Kidney (tissue), 14 donors: ENCODE data around the gene CHL1. TPM values are rescaled to one million over a fixed set of nuclear protein-coding genes. Genes with fewer than 3 reads are reported as not detected.

Experiments
- DNase-seq, 5 donors: peaks; one replicate each; pipeline ENCODE4 v3.0.0-alpha.2; 2013 to 2020
- FAIRE-seq: peaks from 2 replicates; lab custom pipeline; 2012; peaks lifted over from hg19 to GRCh38; lab: Jason Lieb, UNC
- H3K27ac ChIP-seq, 2 donors: one replicate each; pipeline ENCODE4 v1.7.0; 2013; ENCODE audit warnings: low read depth in 2 of 2, low read length in 2 of 2, inconsistent platforms in 1 of 2
- H3K27me3 ChIP-seq: one replicate; pipeline ENCODE4 v1.7.1; 2013; ENCODE audit warnings: low read length, inconsistent platforms; ENCODE audit not compliant: control insufficient read depth, insufficient read depth
- H3K36me3 ChIP-seq, 3 donors: one replicate each; pipeline versions ENCODE4 v1.7.0 to v1.7.1; 2013; ENCODE audit warnings: low read length in 3 of 3, control low read depth in 1 of 3, inconsistent platforms in 1 of 3; ENCODE audit not compliant: insufficient read depth in 3 of 3, control insufficient read depth in 2 of 3
- H3K4me1 ChIP-seq, 3 donors: one replicate each; pipeline versions ENCODE4 v1.7.0 to v1.7.1; 2013; ENCODE audit warnings: low read length in 3 of 3, inconsistent platforms in 1 of 3, low read depth in 1 of 3; ENCODE audit not compliant: control insufficient read depth in 2 of 3, insufficient read depth in 2 of 3
- H3K4me3 ChIP-seq, 3 donors: one replicate each; pipeline versions ENCODE4 v1.7.0 to v1.8.1; 2013; ENCODE audit warnings: low read length in 3 of 3, control low read depth in 1 of 3, inconsistent platforms in 1 of 3
- H3K9ac ChIP-seq, 3 donors: one replicate each; pipeline versions ENCODE4 v1.7.0 to v1.7.1; 2013; ENCODE audit warnings: low read length in 3 of 3, control low read depth in 1 of 3, inconsistent platforms in 1 of 3
- H3K9me3 ChIP-seq, 3 donors: one replicate each; pipeline versions ENCODE4 v1.7.0 to v1.7.1; 2013; ENCODE audit warnings: low read length in 3 of 3, control low read depth in 1 of 3, inconsistent platforms in 1 of 3; ENCODE audit not compliant: control insufficient read depth in 2 of 3, insufficient read depth in 1 of 3
- intact Hi-C: fragments of 100-400 bp; cut with DNase I; formaldehyde crosslinking; loops from one replicate; pipeline ENCODE4 v1.11.1; 2022
- polyA plus RNA-seq: library from polyadenylated mRNA; stranded (reverse); fragments of 350-450 nt; fragmentation: Illumina TruSeq; extraction: RNeasy Lipid Tissue Mini Kit (QIAGEN cat#74804); gene quantifications from one replicate; pipeline ENCODE4 v1.2.3, GENCODE V29; 2014; ENCODE audit warnings: low read depth, low replicate concordance; ENCODE audit not compliant: insufficient read depth
- total RNA-seq: library from RNA; stranded (reverse); fragmentation: NEBNext Ultra II Directional; extraction: Animal tissue kit (Norgen Biotek cat#: 25700); gene quantifications from one replicate; pipeline ENCODE4 v1.2.1, GENCODE V29; 2021
- TF ChIP-seq, protein P1 (sequence below): IDR thresholded peaks from 3 replicates; pipeline ENCODE4 v1.5.1; 2012; ENCODE audit warnings: mild to moderate bottlenecking, moderate library complexity, borderline replicate concordance; ENCODE audit not compliant: insufficient read depth; ENCODE audit errors: extremely low read depth
- donor health status: control.
- donor health status: control.
- donor health status: control.
- donor health status: control.
- donor health status: control.
- donor health status: DM: yes; HTN: yes; CAD: no.
- donor health status: Normal renal cell carcinoma (clear cell type).

The CHL1 gene
- total and polyA plus RNA-seq, 2 donors from 2014 or later: 10.6 to 109 TPM

DNA sequence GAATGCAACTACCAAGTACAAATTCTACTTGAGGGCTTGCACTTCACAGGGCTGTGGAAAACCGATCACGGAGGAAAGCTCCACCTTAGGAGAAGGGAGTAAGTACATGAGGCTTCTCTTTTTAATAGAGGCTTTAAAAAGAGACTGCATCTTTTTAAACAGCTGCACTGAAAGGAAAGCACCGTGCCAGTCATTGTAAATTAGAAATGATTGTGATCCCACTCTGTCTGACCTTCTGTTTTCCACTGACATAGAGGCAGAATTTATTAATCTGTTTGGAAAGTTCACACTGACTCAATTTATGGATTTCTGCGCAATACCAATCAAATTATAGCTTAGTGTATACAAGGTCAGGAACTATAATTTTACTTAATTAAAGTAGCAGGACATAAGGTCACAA lies 198.2 kb downstream of the CHL1 start:
- H3K9me3 ChIP-seq: no peaks in the 10 kb centered on the region
- DNase-seq: peak in 1 of 5 donors; percentile 19
- H3K9ac ChIP-seq: no peak overlapping the region
- FAIRE-seq: no peak
- H3K27ac ChIP-seq: no peak overlapping the region
- no peaks in the 10 kb centered on the region for H3K4me1 ChIP-seq
- TF ChIP-seq, protein P1, sequence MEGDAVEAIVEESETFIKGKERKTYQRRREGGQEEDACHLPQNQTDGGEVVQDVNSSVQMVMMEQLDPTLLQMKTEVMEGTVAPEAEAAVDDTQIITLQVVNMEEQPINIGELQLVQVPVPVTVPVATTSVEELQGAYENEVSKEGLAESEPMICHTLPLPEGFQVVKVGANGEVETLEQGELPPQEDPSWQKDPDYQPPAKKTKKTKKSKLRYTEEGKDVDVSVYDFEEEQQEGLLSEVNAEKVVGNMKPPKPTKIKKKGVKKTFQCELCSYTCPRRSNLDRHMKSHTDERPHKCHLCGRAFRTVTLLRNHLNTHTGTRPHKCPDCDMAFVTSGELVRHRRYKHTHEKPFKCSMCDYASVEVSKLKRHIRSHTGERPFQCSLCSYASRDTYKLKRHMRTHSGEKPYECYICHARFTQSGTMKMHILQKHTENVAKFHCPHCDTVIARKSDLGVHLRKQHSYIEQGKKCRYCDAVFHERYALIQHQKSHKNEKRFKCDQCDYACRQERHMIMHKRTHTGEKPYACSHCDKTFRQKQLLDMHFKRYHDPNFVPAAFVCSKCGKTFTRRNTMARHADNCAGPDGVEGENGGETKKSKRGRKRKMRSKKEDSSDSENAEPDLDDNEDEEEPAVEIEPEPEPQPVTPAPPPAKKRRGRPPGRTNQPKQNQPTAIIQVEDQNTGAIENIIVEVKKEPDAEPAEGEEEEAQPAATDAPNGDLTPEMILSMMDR: no peak
- H3K4me3 ChIP-seq: no peak overlapping the region
- H3K27me3 ChIP-seq: no peaks in the 10 kb centered on the region
- intact Hi-C loops: no loop called here
- no peaks in the 10 kb centered on the region for H3K36me3 ChIP-seq

DNA sequence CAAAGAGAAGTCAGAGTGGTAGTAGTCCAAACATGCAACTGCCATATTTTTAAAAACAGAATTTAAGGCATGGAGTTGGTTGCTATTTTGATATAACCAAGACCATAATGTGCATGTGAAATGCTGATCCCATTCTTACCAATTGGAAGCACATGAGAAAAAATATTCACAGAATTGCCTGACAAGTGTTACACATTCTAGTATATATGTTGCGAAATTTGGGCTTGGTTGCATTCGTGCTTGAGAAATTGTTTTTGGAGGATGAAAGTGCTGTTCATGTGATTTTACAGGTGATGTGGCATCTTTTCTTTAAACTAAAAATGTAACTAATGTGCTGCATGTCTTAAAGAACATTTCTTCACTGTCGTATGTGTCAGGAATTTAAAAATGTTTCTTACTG lies 199.7 kb downstream of the CHL1 start:
- H3K27ac ChIP-seq: no peak overlapping the region
- no peak for DNase-seq
- no peaks in the 10 kb centered on the region for H3K27me3 ChIP-seq
- no peaks in the 10 kb centered on the region for H3K4me1 ChIP-seq
- TF ChIP-seq, protein P1: no peak
- FAIRE-seq: no peak
- H3K9ac ChIP-seq: no peak overlapping the region
- H3K4me3 ChIP-seq: no peak overlapping the region
- no peaks in the 10 kb centered on the region for H3K9me3 ChIP-seq
- no peaks in the 10 kb centered on the region for H3K36me3 ChIP-seq
- intact Hi-C loops: no loop called here

DNA sequence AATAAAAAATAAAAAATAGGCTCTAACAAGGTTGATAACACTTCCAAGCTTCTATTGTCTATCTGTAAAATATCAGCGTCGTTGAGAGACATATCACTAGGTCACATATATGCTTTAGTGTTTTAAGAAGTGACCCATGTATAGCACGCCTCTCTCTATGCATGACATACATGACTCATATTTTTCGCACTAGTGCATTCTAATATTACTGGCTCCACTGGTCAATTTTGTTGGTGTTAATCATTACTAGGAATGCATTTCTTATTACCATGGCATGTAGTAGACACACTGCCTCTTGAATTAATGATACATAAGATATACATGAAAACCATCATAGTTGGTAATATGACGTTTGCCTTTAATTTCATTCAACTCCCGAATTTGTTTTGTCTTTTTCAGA lies 203.1 kb downstream of the CHL1 start:
- intact Hi-C loops: no loop called here
- Histone ChIP-seq H3K27ac (no peak overlapping the region), H3K9ac (no peak overlapping the region), H3K4me1 (no peaks in the 10 kb centered on the region), H3K36me3 (peaks cover 0 to 2% (median 0%) of the 10 kb centered on the region in 3 donors), H3K9me3 (no peaks in the 10 kb centered on the region), H3K4me3 (no peak overlapping the region), H3K27me3 (no peaks in the 10 kb centered on the region)
- TF ChIP-seq, protein P1: no peak
- FAIRE-seq: no peak
- peak in 1 of 5 donors; percentile 8 for DNase-seq

DNA sequence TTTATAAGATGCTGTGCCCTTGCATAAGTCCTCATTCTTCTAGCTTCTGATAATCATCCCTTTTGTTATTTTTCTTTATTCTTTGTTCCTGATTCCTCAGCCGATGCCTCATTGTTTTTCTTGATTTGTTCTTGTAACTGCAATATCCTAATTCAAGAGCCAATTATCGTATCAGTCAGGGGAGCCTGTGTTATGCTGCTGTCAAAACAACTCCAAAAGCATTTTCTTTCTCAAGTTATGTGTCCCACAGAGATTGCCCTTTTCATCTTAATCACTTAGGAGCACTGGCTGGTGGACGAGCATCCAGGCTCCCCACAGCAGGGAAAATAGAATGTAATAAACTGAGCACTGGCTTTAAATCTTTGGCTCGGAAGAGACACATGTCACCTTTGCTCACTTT lies 207.3 kb downstream of the CHL1 start:
- H3K27me3 ChIP-seq: no peaks in the 10 kb centered on the region
- H3K36me3 ChIP-seq: peaks cover 0 to 2% (median 0%) of the 10 kb centered on the region in 3 donors
- H3K4me1 ChIP-seq: no peaks in the 10 kb centered on the region
- no peak overlapping the region for H3K27ac ChIP-seq
- DNase-seq: no peak
- no peak for FAIRE-seq
- H3K9me3 ChIP-seq: no peaks in the 10 kb centered on the region
- intact Hi-C loops: no loop called here
- H3K4me3 ChIP-seq: no peak overlapping the region
- TF ChIP-seq, protein P1: no peak
- H3K9ac ChIP-seq: no peak overlapping the region
